Astrocyte (in vitro differentiated cells and primary cell): ENCODE data around the gene HOXA5. TPM values are rescaled to one million over a fixed set of nuclear protein-coding genes. Genes with fewer than 3 reads are reported as not detected.
A peak's percentile ranks its signal among the peaks of the same experiment; 100 is the strongest.

Experiments used
- DNase-seq: peaks from one replicate; pipeline ENCODE4 v3.0.0-alpha.2; 2010; ENCODE audit warnings: low read depth
- FAIRE-seq: peaks from 2 replicates; lab custom pipeline; 2011; peaks lifted over from hg19 to GRCh38; lab: Jason Lieb, UNC
- H2AFZ ChIP-seq: 2 replicates; pipeline ENCODE4 v1.6.0; 2012; ENCODE audit warnings: low read depth, low read length, inconsistent platforms
- H3K27ac ChIP-seq: 2 replicates; pipeline ENCODE4 v1.5.1; 2011; ENCODE audit warnings: low read depth, low read length, inconsistent platforms
- H3K27me3 ChIP-seq: 2 replicates; pipeline ENCODE4 v1.6.0; 2011; ENCODE audit warnings: low read length, inconsistent platforms; ENCODE audit not compliant: insufficient read depth
- H3K36me3 ChIP-seq: 2 replicates; pipeline ENCODE4 v1.5.1; 2011; ENCODE audit warnings: low read length, inconsistent platforms; ENCODE audit not compliant: insufficient read depth
- H3K4me1 ChIP-seq: 2 replicates; pipeline ENCODE4 v1.5.1; 2011; ENCODE audit warnings: low read length, inconsistent platforms; ENCODE audit not compliant: insufficient read depth
- H3K4me2 ChIP-seq: 2 replicates; pipeline ENCODE4 v1.6.0; 2012; ENCODE audit warnings: low read length, inconsistent platforms
- H3K4me3 ChIP-seq: 2 replicates; pipeline ENCODE4 v1.5.1; 2011; ENCODE audit warnings: low read depth, mild to moderate bottlenecking, low read length, inconsistent platforms; ENCODE audit not compliant: insufficient read depth
- H3K79me2 ChIP-seq: 2 replicates; pipeline ENCODE4 v1.6.0; 2012; ENCODE audit warnings: mild to moderate bottlenecking, low read length, inconsistent platforms; ENCODE audit not compliant: insufficient read depth
- H3K9ac ChIP-seq: 2 replicates; pipeline ENCODE4 v1.6.0; 2012; ENCODE audit warnings: mild to moderate bottlenecking, low read length, inconsistent platforms
- H3K9me3 ChIP-seq: 2 replicates; pipeline ENCODE4 v1.5.1; 2012; ENCODE audit warnings: low read depth, mild to moderate bottlenecking, low read length, inconsistent platforms; ENCODE audit not compliant: insufficient read depth
- H4K20me1 ChIP-seq: 2 replicates; pipeline ENCODE4 v1.6.0; 2012; ENCODE audit warnings: low read length, inconsistent platforms; ENCODE audit not compliant: insufficient read depth
- H3K27ac Mint-ChIP-seq: one replicate; pipeline ENCODE4 v1.8.0; 2021; ENCODE audit warnings: mild to moderate bottlenecking, mixed read lengths; ENCODE audit not compliant: unreplicated experiment
- H3K27me3 Mint-ChIP-seq: one replicate; pipeline ENCODE4 v1.8.0; 2021; ENCODE audit warnings: low read depth, mixed read lengths; ENCODE audit not compliant: unreplicated experiment
- H3K36me3 Mint-ChIP-seq: one replicate; pipeline ENCODE4 v1.8.0; 2021; ENCODE audit warnings: low read depth, mixed read lengths; ENCODE audit not compliant: unreplicated experiment
- H3K4me1 Mint-ChIP-seq: one replicate; pipeline ENCODE4 v1.8.0; 2021; ENCODE audit warnings: low read depth, mixed read lengths; ENCODE audit not compliant: unreplicated experiment
- H3K4me3 Mint-ChIP-seq: one replicate; pipeline ENCODE4 v1.8.0; 2021; ENCODE audit warnings: mild to moderate bottlenecking, moderate library complexity, mixed read lengths; ENCODE audit not compliant: unreplicated experiment
- H3K9me3 Mint-ChIP-seq: one replicate; pipeline ENCODE4 v1.8.0; 2021; ENCODE audit warnings: mild to moderate bottlenecking, mixed read lengths; ENCODE audit not compliant: unreplicated experiment
- CTCF ChIP-seq: IDR thresholded peaks from 2 replicates; pipeline ENCODE4 v1.5.1; 2011; ENCODE audit warnings: low read depth, mild to moderate bottlenecking, inconsistent platforms, low read length, moderate library complexity; ENCODE audit not compliant: insufficient read depth
- EZH2 ChIP-seq: IDR thresholded peaks from 2 replicates; pipeline ENCODE4 v1.6.1; 2012; ENCODE audit warnings: mild to moderate bottlenecking, low read length, inconsistent platforms; ENCODE audit not compliant: insufficient read depth
- total RNA-seq: library from RNA; stranded (reverse); gene quantifications from 2 replicates; pipeline ENCODE4 v1.2.1, GENCODE V29; 2021

HOXA5 gene
- total RNA-seq, 1 donor from 2014 or later, result not detected

- Mint-ChIP-seq H3K27ac (peak within 1 kb of the TSS; percentile 77), H3K36me3 (no peaks in the 10 kb centered on the region), H3K27me3 (peaks cover 80% of the 10 kb centered on the region), H3K4me3 (no peak within 1 kb of the TSS), H3K4me1 (no peaks in the 10 kb centered on the region), H3K9me3 (peaks cover 44% of the 10 kb centered on the region)
- Histone ChIP-seq H3K9ac (no peak within 1 kb of the TSS), H4K20me1 (no peaks in the 10 kb centered on the region), H3K4me2 (peak within 1 kb of the TSS; percentile 11), H2AFZ (no peak within 1 kb of the TSS), H3K4me1 (peaks cover 3% of the 10 kb centered on the region), H3K9me3 (peaks cover 16% of the 10 kb centered on the region), H3K4me3 (no peak within 1 kb of the TSS), H3K27me3 (peaks cover 93% of the 10 kb centered on the region), H3K79me2 (no peaks in the 10 kb centered on the region), H3K36me3 (no peaks in the 10 kb centered on the region), H3K27ac (no peak within 1 kb of the TSS)
- DNase-seq (no peak), FAIRE-seq (no peak)
- TF ChIP-seq EZH2 (peak; percentile 55), CTCF (no peak)
Measured at GRCh38 chr7:27156508-27156898, 13.0 kb upstream of the HOXA5 start, which contains the start of gene HOXA7. HOXA7 (minus strand) TSS chr7:27156675; CDS start chr7:27156545, 130 bp downstream.

GRCh38 chr7:27155816-27156507 is 12.5 kb upstream of the HOXA5 start:
- Mint-ChIP-seq H3K4me3 (no peak overlapping the region), H3K36me3 (no peaks in the 10 kb centered on the region), H3K27me3 (peaks cover 82% of the 10 kb centered on the region), H3K27ac (no peak overlapping the region), H3K9me3 (peaks cover 49% of the 10 kb centered on the region), H3K4me1 (no peaks in the 10 kb centered on the region)
- Histone ChIP-seq H4K20me1 (no peaks in the 10 kb centered on the region), H2AFZ (no peak overlapping the region), H3K4me2 (peak overlapping the region; percentile 11), H3K4me3 (no peak overlapping the region), H3K4me1 (peaks cover 8% of the 10 kb centered on the region), H3K9ac (no peak overlapping the region), H3K27ac (no peak overlapping the region), H3K79me2 (no peaks in the 10 kb centered on the region), H3K9me3 (peaks cover 16% of the 10 kb centered on the region), H3K36me3 (no peaks in the 10 kb centered on the region), H3K27me3 (peaks cover 95% of the 10 kb centered on the region)
- TF ChIP-seq EZH2 (peak; percentile 75), CTCF (no peak)
- DNase-seq, result no peak
- no peak for FAIRE-seq
